ENCODE results near the gene PRLHR.

PRLHR gene

GRCh38 chr10:118587881-118588651, 7.4 kb downstream of the PRLHR start:
- DNase-seq (ENCODE audit: low spot score): no peak

GRCh38 chr10:118586911-118587310, 8.5 kb downstream of the PRLHR start:
- no peak for DNase-seq (ENCODE audit: low spot score)

GRCh38 chr10:118585794-118586193, 9.7 kb downstream of the PRLHR start:
- no peak for DNase-seq (ENCODE audit: low spot score)

- no peak for DNase-seq (ENCODE audit: low spot score)
Observed at GRCh38 chr10:118585234-118585633, 10.2 kb downstream of the PRLHR start.

GRCh38 chr10:118584181-118584954, 11.1 kb downstream of the PRLHR start:
- peak; percentile 80 for DNase-seq (ENCODE audit: low spot score)

GRCh38 chr10:118583611-118584010, 11.8 kb downstream of the PRLHR start:
- no peak for DNase-seq (ENCODE audit: low spot score)

- no peak for DNase-seq (ENCODE audit: low spot score)
Observed at GRCh38 chr10:118582511-118582910, 12.9 kb downstream of the PRLHR start.

GRCh38 chr10:118581340-118581739, 14.1 kb downstream of the PRLHR start:
- no peak for DNase-seq (ENCODE audit: low spot score)

- no peak for DNase-seq (ENCODE audit: low spot score)
Observed at GRCh38 chr10:118580702-118581101, 14.7 kb downstream of the PRLHR start.

GRCh38 chr10:118573512-118573911, 21.9 kb downstream of the PRLHR start:
- DNase-seq (ENCODE audit: low spot score): no peak

GRCh38 chr10:118572256-118573041, 23.0 kb downstream of the PRLHR start:
- DNase-seq (ENCODE audit: low spot score): no peak

- no peak for DNase-seq (ENCODE audit: low spot score)
Observed at GRCh38 chr10:118571123-118571522, 24.3 kb downstream of the PRLHR start.

GRCh38 chr10:118570591-118570990, 24.9 kb downstream of the PRLHR start:
- no peak for DNase-seq (ENCODE audit: low spot score)

- no peak for DNase-seq (ENCODE audit: low spot score)
Observed at GRCh38 chr10:118569882-118570252, 25.6 kb downstream of the PRLHR start.

GRCh38 chr10:118569241-118569881, 26.1 kb downstream of the PRLHR start:
- peak; percentile 39 for DNase-seq (ENCODE audit: low spot score)

GRCh38 chr10:118568327-118568848, 27.1 kb downstream of the PRLHR start:
- DNase-seq (ENCODE audit: low spot score): peak; percentile 62

- DNase-seq (ENCODE audit: low spot score): no peak
Observed at GRCh38 chr10:118567701-118568248, 27.7 kb downstream of the PRLHR start.

GRCh38 chr10:118566911-118567310, 28.5 kb downstream of the PRLHR start:
- DNase-seq (ENCODE audit: low spot score): no peak

- DNase-seq (ENCODE audit: low spot score): no peak
Observed at GRCh38 chr10:118565301-118566075, 30.0 kb downstream of the PRLHR start.

GRCh38 chr10:118564652-118565051, 30.8 kb downstream of the PRLHR start:
- DNase-seq (ENCODE audit: low spot score): no peak

- DNase-seq (ENCODE audit: low spot score): no peak
Observed at GRCh38 chr10:118564114-118564513, 31.3 kb downstream of the PRLHR start.
